HTR-8/SVneo (cell line): ENCODE measurements around the gene UNC119B.

Source experiments
- DNase-seq: peaks from one replicate; pipeline ENCODE4 v3.0.0; 2011; ENCODE audit warnings: low spot score, mixed read lengths; ENCODE audit not compliant: insufficient read length
- FAIRE-seq: peaks from 2 replicates; lab custom pipeline; 2011; peaks lifted over from hg19 to GRCh38; lab: Jason Lieb, UNC

The UNC119B gene

GRCh38 chr12:120760349-120761254, 50.3 kb downstream of the UNC119B start:
- DNase-seq: no peak
- FAIRE-seq: no peak

- FAIRE-seq (no peak), DNase-seq (no peak)
Measured at GRCh38 chr12:120761519-120761934, 51.3 kb downstream of the UNC119B start.

GRCh38 chr12:120762086-120762485, 51.8 kb downstream of the UNC119B start:
- FAIRE-seq (no peak), DNase-seq (no peak)

GRCh38 chr12:120763250-120763649, 53.0 kb downstream of the UNC119B start:
- FAIRE-seq (no peak), DNase-seq (no peak)

- FAIRE-seq (no peak), DNase-seq (no peak)
Measured at GRCh38 chr12:120764816-120765215, 54.6 kb downstream of the UNC119B start.

- DNase-seq (no peak), FAIRE-seq (no peak)
Measured at GRCh38 chr12:120766566-120766965, 56.3 kb downstream of the UNC119B start.

GRCh38 chr12:120767071-120768024, 57.1 kb downstream of the UNC119B start:
- FAIRE-seq (no peak), DNase-seq (no peak)

- FAIRE-seq (no peak), DNase-seq (no peak)
Measured at GRCh38 chr12:120771097-120771496, 60.8 kb downstream of the UNC119B start.
